RWPE2 (cell line): ENCODE measurements around the gene PRKCE.

Experiments used
- ATAC-seq: fragments of 200-7000 bp; cut with Tn5 transposase; 3 replicates; pipeline ENCODE4 v1.9.1; 2021; ENCODE audit warnings: low read depth
- DNase-seq: peaks from one replicate; pipeline ENCODE4 v3.0.0-alpha.2; 2020; ENCODE audit warnings: low spot score
- H3K27ac ChIP-seq: fragments of 450-650 bp; 2 replicates; pipeline ENCODE4 v1.5.1; 2017; ENCODE audit warnings: mild to moderate bottlenecking; ENCODE audit not compliant: poor library complexity, severe bottlenecking
- H3K27me3 ChIP-seq: fragments of 250-450 bp; sonication (Bioruptor Pico); 2 replicates; pipeline ENCODE4 v1.5.1; 2021; ENCODE audit warnings: mild to moderate bottlenecking, moderate library complexity; ENCODE audit not compliant: insufficient read depth, poor library complexity, severe bottlenecking
- H3K36me3 ChIP-seq: fragments of 250-450 bp; sonication (Bioruptor Pico); 2 replicates; pipeline ENCODE4 v1.5.1; 2020; ENCODE audit warnings: low read depth, mild to moderate bottlenecking, moderate library complexity
- H3K4me1 ChIP-seq: fragments of 250-450 bp; sonication (Bioruptor Pico); 2 replicates; pipeline ENCODE4 v1.5.1; 2021; ENCODE audit warnings: mild to moderate bottlenecking, moderate library complexity; ENCODE audit not compliant: insufficient read depth, poor library complexity, severe bottlenecking
- H3K4me3 ChIP-seq: fragments of 250-450 bp; sonication (Bioruptor Pico); 2 replicates; pipeline ENCODE4 v1.5.1; 2021; ENCODE audit warnings: mild to moderate bottlenecking, moderate library complexity; ENCODE audit not compliant: severe bottlenecking
- H3K9me3 ChIP-seq: fragments of 250-450 bp; sonication (Bioruptor Pico); 2 replicates; pipeline ENCODE4 v1.5.1; 2021; ENCODE audit warnings: mild to moderate bottlenecking, moderate library complexity; ENCODE audit not compliant: severe bottlenecking
- TF ChIP-seq, protein P1 (sequence below): fragments of 450-650 bp; IDR thresholded peaks from one replicate; pipeline ENCODE4 v1.5.1; 2017; ENCODE audit warnings: mild to moderate bottlenecking, moderate library complexity; ENCODE audit not compliant: poor library complexity, severe bottlenecking

PRKCE gene

DNA sequence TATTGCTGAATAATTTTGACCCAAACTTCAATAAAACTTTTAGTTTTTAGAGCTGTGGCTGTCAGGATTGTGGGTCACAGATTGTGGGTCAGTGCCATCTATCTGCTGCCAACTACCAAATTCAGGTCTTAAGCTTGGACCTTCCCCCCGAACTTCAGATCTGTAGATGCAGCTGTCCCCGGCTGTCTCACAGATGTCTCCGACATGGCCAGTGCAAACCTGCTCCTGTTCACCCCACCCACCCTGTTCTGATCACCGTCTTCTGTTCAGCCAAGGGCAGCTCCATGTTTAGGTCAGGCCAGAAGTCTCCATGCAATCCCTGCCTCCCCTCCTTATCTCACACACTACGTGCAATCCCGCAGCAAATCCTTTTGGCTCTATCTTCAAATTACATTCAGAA, 175.0 kb downstream of the PRKCE start:
- ATAC-seq (no peak), DNase-seq (no peak)
- H3K27ac ChIP-seq = no peak overlapping the region
- no peak overlapping the region for H3K4me3 ChIP-seq
- no peaks in the 10 kb centered on the region for H3K36me3 ChIP-seq
- H3K9me3 ChIP-seq = no peaks in the 10 kb centered on the region
- H3K27me3 ChIP-seq = no peaks in the 10 kb centered on the region
- TF ChIP-seq, protein P1, sequence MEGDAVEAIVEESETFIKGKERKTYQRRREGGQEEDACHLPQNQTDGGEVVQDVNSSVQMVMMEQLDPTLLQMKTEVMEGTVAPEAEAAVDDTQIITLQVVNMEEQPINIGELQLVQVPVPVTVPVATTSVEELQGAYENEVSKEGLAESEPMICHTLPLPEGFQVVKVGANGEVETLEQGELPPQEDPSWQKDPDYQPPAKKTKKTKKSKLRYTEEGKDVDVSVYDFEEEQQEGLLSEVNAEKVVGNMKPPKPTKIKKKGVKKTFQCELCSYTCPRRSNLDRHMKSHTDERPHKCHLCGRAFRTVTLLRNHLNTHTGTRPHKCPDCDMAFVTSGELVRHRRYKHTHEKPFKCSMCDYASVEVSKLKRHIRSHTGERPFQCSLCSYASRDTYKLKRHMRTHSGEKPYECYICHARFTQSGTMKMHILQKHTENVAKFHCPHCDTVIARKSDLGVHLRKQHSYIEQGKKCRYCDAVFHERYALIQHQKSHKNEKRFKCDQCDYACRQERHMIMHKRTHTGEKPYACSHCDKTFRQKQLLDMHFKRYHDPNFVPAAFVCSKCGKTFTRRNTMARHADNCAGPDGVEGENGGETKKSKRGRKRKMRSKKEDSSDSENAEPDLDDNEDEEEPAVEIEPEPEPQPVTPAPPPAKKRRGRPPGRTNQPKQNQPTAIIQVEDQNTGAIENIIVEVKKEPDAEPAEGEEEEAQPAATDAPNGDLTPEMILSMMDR = no peak
- peaks cover 28% of the 10 kb centered on the region for H3K4me1 ChIP-seq

DNA sequence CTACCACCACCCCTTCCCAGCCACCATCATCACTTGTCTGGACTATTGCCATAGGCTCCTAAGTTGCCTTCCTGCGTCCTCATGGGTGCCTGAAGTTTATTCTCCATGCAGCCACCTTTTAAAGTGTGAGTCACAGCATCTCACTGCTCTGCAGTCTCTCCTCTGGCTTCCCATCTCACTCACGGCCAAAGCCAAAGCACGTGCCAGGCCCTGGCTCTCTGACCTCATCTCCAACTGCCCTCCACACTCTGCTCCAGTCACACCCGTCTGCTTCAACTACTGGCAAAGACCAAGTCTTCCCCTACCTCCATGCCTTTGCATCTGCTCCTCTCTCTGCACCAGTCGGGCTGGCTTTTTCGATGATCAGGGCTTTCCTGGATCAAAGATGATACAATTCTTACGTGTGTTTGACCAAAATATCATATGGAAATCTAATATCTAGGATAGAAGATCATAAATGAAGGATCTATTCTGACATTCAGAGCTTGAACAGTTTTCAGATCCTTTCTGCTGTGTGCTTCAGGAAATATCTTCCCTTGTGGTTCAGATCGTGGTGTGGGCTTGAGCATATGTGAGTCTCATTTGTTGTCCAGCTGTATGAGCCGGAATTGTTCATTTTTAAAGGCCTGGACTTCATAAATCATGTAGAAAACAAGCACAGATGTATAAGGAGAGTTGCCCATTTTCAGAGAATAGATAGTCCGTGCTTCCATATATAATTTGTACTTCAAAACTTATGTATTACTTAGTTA, 175.6 kb downstream of the PRKCE start:
- peaks cover 23% of the 10 kb centered on the region for H3K4me1 ChIP-seq
- H3K4me3 ChIP-seq = no peak overlapping the region
- H3K9me3 ChIP-seq = no peaks in the 10 kb centered on the region
- no peak for DNase-seq
- TF ChIP-seq, protein P1 = no peak
- no peak overlapping the region for H3K27ac ChIP-seq
- no peak for ATAC-seq
- H3K27me3 ChIP-seq = no peaks in the 10 kb centered on the region
- no peaks in the 10 kb centered on the region for H3K36me3 ChIP-seq

DNA sequence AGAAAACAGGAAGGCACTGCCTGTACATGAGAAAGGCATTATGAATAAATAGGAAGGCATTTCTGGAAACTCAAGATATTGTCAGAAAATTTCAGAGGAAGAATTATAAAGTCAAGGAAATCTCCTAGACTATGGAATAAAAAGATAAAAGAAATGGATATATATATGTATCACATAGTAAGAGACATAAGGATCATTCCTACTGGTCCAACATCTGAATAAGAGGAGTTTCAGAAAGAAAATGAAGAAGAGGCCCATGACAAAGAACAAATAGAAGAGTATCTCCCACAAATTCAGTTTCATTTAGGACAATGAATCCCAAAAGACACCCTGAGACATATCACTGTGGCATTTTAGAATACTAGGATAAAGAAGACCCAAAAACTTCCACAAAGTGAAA, 178.8 kb downstream of the PRKCE start:
- Histone ChIP-seq H3K9me3 (no peaks in the 10 kb centered on the region), H3K4me3 (no peak overlapping the region), H3K27ac (no peak overlapping the region), H3K27me3 (no peaks in the 10 kb centered on the region), H3K36me3 (no peaks in the 10 kb centered on the region), H3K4me1 (no peaks in the 10 kb centered on the region)
- DNase-seq (no peak), ATAC-seq (no peak)
- TF ChIP-seq, protein P1 = no peak

DNA sequence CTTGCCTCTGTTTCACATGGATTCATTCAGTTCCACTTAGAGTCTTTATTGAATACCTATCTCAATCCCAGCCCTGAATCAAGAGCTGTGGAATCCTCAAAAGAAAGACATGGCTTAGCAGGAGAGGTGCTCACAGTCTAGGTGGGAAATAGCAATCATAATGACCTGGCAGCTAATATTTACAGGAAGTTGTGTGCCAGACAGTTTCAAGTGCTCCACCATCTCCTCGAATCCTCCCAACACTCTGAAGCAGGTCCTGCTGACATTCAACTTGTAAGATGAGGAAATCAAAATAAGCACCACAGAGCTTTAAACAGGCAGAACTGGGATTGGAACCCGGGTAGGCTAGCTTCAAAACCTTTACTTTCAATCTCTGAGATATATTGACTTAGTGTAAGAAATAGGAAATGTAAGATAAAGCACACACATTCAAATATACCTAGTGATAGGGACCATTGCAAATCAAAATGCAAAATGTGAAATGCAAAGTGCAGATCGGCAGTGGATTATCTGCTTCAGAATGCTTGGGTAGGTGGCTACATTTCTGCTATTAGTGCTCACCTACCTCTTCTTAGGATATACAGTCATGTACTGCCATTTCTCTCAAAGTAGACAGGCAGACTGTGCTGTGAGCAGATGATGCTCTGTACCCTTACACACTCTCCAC, 182.0 kb downstream of the PRKCE start:
- Histone ChIP-seq H3K9me3 (no peaks in the 10 kb centered on the region), H3K36me3 (no peaks in the 10 kb centered on the region), H3K4me1 (no peaks in the 10 kb centered on the region), H3K27me3 (no peaks in the 10 kb centered on the region), H3K4me3 (no peak overlapping the region), H3K27ac (no peak overlapping the region)
- no peak for DNase-seq
- TF ChIP-seq, protein P1 = no peak
- no peak for ATAC-seq

DNA sequence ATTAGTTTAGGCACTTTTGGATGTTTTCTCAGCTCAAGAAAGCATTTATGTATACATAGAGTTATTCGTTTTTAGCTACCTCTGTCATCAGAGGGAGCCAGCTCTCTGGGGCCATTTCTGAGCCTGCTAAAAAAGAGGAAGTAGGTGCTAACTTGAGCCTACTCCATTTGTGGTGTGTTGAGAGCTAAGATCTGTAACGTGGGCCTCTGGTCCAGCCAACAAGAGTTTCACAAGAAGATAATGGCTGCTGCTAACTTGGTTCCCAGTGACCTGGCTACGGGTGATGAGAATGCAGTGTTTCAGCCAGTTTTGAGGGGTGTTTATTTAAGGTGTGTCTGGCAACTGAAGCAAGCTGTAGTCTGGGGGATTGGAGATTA, 182.5 kb downstream of the PRKCE start:
- no peak for DNase-seq
- no peak for ATAC-seq
- H3K9me3 ChIP-seq = no peaks in the 10 kb centered on the region
- no peaks in the 10 kb centered on the region for H3K27me3 ChIP-seq
- H3K4me3 ChIP-seq = no peak overlapping the region
- H3K36me3 ChIP-seq = no peaks in the 10 kb centered on the region
- no peak overlapping the region for H3K27ac ChIP-seq
- H3K4me1 ChIP-seq = no peaks in the 10 kb centered on the region
- TF ChIP-seq, protein P1 = no peak
